ENCODE measurements around the gene KRT80. TPM values are rescaled to one million over a fixed set of nuclear protein-coding genes. Genes with fewer than 3 reads are reported as not detected.
A peak's percentile ranks its signal among the peaks of the same experiment; 100 is the strongest.

Gene KRT80
- total and polyA plus RNA-seq, 2 of the 13 experiments (the other 11 are each of a cell fraction or from before 2014, with no cell fraction given): 0.27 to 0.53 TPM

DNA sequence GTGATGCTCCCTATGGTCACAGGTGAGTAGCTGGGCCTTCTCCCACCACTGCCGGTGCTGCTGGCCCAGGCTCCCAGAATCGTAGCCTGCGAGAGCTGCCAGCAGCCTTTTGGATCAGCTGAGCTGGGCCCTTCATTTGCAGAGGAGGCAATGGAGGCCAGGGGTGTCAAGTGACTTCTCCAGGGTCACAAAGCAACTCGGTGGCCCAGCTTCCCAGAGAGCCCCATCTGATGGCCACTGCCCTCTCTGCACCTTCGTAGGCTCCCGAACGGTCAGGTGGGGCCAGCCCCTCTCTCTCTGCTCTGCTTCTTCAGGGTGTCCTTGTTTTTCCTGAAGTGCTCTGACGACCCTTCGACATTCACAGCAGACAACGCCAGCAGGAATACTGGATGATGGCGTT, 4.6 kb downstream of the KRT80 start:
- Histone ChIP-seq H4K20me1 (ENCODE audit: insufficient read depth, low read length) (no peaks in the 10 kb centered on the region), H3K27me3 (ENCODE audit: control insufficient read depth in 1 of 2, insufficient read depth in 2 of 2, low read length in 2 of 2) (peaks cover 2 to 8% of the 10 kb centered on the region in 2 experiments; a peak in 3 of 5 replicates), H3K9ac (ENCODE audit: insufficient read depth, low read depth, low read length) (no peak overlapping the region), H3K36me3 (replicated peaks in 1 of 2; ENCODE audit: control insufficient read depth in 1 of 2, insufficient read depth in 2 of 2, low read length in 2 of 2) (no peaks in the 10 kb centered on the region), H3K79me2 (ENCODE audit: insufficient read depth, low read length) (no peaks in the 10 kb centered on the region), H3K27ac (ENCODE audit: extremely low read length, insufficient read depth, low read length) (no peak overlapping the region), H2AFZ (ENCODE audit: low read length) (no peak overlapping the region), H3K4me2 (ENCODE audit: low read depth, low read length) (no peak overlapping the region), H3K4me1 (ENCODE audit: insufficient read depth, low read length) (no peaks in the 10 kb centered on the region), H3K4me3 (replicated peaks in 1 of 3; ENCODE audit: insufficient read depth in 1 of 3, low read depth in 2 of 3, low read length in 3 of 3) (no peak overlapping the region), H3K9me3 (ENCODE audit: low read length) (no peaks in the 10 kb centered on the region)
- intact Hi-C loops (cut with micrococcal nuclease; ENCODE audit: unreplicated experiment): no loop called here
- BruUV-seq (replicated peaks): no TSS peak
- WGBS (ENCODE audit: low lambda C conversion rate): 65% methylated on average over 7 of the region's 11 CpGs
- in situ Hi-C loops (cut with HindIII; ENCODE audit: extremely low pct_ligation_motif_present, low pct_unique_long_range_greater_than_20kb): no loop called here
- no peak for FAIRE-seq
- CTCF ChIA-PET (ENCODE audit: low intra/inter-chr PET ratio, low total read pairs): no interaction called here
- POLR2A ChIA-PET: no interaction called here
- ATAC-seq: no peak
- TF ChIP-seq PLRG1 (conservative IDR thresholded peaks at IDR 0.05) (no peak), HIVEP1 (CRISPR knock-in tag; IDR thresholded peaks at IDR 0.05) (no peak), ZNF768 (CRISPR knock-in tag; IDR thresholded peaks at IDR 0.05) (peak; percentile 38), SPEN (CRISPR knock-in tag; IDR thresholded peaks at IDR 0.05; ENCODE audit: low read depth) (no peak)
- DNase-seq (ENCODE audit: low spot score): no peak

DNA sequence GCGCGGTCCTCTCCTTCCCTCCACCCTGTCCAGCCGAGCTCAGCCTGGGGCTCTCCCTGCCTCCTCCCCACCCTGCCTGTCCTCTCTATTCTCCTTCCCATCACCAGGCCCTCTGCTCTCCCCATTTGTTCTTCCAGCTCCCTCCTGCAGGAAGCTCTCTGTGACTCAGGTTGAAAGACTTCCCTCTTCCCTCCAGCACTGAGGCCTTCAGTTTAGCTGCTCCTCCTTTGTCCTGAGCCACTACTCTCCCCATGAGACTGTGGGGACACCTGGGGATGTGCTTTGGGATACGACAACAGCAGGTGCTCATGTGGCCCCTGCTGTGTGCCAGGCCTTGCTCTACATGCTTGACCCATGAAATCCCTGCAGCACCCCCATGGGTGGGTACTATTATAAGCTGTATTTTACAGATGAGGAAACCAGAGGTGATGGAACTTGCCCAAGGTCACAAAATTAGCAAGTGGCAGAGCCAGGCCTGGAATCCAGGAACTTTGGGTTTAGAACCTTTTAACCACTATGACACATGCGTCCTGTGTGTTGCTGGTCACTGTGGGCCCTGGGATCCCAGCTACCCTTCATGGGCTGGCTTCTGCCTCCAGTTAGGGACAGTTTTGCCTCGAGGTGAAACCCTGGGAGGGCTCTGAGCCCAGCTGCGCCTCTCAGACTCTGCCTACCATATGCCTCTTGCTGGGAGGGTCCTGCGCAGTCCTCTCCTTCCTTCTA, 5.5 kb downstream of the KRT80 start:
- Histone ChIP-seq H3K4me2 (ENCODE audit: low read depth, low read length) (no peak overlapping the region), H3K9ac (ENCODE audit: insufficient read depth, low read depth, low read length) (no peak overlapping the region), H3K27me3 (ENCODE audit: control insufficient read depth in 1 of 2, insufficient read depth in 2 of 2, low read length in 2 of 2) (peaks cover 2 to 8% of the 10 kb centered on the region in 2 experiments; a peak in 3 of 5 replicates), H4K20me1 (ENCODE audit: insufficient read depth, low read length) (no peaks in the 10 kb centered on the region), H3K79me2 (ENCODE audit: insufficient read depth, low read length) (no peaks in the 10 kb centered on the region), H3K36me3 (replicated peaks in 1 of 2; ENCODE audit: control insufficient read depth in 1 of 2, insufficient read depth in 2 of 2, low read length in 2 of 2) (no peaks in the 10 kb centered on the region), H2AFZ (ENCODE audit: low read length) (no peak overlapping the region), H3K9me3 (ENCODE audit: low read length) (no peaks in the 10 kb centered on the region), H3K27ac (ENCODE audit: extremely low read length, insufficient read depth, low read length) (no peak overlapping the region), H3K4me3 (replicated peaks in 1 of 3; ENCODE audit: insufficient read depth in 1 of 3, low read depth in 2 of 3, low read length in 3 of 3) (no peak overlapping the region), H3K4me1 (ENCODE audit: insufficient read depth, low read length) (no peaks in the 10 kb centered on the region)
- FAIRE-seq (no peak), DNase-seq (ENCODE audit: low spot score) (peak; percentile 39), ATAC-seq (no peak)
- CTCF ChIA-PET (ENCODE audit: low intra/inter-chr PET ratio, low total read pairs): no interaction called here
- intact Hi-C loops (cut with micrococcal nuclease; ENCODE audit: unreplicated experiment): no loop called here
- BruUV-seq (replicated peaks): no TSS peak
- 41% methylated on average over 7 of the region's 8 CpGs for WGBS (ENCODE audit: low lambda C conversion rate)
- TF ChIP-seq FOSL2 (CRISPR knock-in tag; IDR thresholded peaks at IDR 0.05) (peak; percentile 30; the same call in 1 of the 2 replicates), POLR2G (IDR thresholded peaks at IDR 0.05; ENCODE audit: low read depth, low read length) (no peak)
- in situ Hi-C loops (cut with HindIII; ENCODE audit: extremely low pct_ligation_motif_present, low pct_unique_long_range_greater_than_20kb): no loop called here
- POLR2A ChIA-PET: no interaction called here
